Stimulated activated CD4-positive, alpha-beta T cell treated with anti-CD3 and anti-CD28 coated beads, Interleukin-1b, Interleukin-23, amount 100 ng/mL, for 4 hours (primary cell): ENCODE data around the gene CSTB.
A peak's percentile ranks its signal among the peaks of the same experiment; 100 is the strongest.

Experiments
- DNase-seq, 2 donors: peaks; one replicate each; pipeline ENCODE4 v3.0.0-alpha.2; 2020; ENCODE audit warnings: low read depth in 2 of 2

CSTB gene

DNA sequence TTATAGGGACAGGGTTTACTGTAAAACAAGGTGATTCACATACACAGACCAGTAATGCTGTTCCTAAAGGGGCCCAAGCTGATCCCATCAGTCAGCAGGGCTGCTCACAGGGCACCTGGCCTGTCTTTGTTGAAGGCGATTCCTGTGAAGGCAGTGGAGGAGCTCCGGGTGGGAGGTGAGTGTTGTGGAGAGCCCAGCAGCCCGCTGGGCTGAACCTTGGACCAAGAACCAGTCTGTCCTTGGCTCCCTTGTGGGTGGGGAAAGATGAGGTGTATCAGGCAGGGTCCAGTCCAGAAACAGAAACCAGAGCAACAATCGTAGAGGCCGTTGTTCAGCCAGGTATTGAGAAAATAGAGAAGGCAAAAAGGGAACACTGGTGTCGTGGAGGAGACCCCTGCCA is 44.6 kb downstream of the CSTB start:
- no peak for DNase-seq

GRCh38 chr21:43728467-43729390 is 47.4 kb downstream of the CSTB start:
- peak; percentile 68 to 71 for DNase-seq

DNA sequence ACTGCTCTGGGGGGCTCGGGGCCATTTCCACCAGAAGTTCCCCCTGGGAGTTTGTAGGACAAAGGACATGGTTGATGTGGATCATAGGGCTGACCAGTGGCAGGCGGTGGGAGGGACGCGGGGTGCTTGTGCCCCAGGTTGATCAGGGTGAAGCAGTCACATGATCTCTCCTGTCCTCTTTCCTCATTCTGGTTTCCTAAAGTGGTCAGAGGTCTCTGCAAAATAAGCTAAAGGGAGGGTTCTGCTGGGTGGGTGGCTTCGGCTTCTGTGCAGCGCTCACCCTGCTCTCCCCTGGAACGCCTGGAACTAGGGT is 48.0 kb downstream of the CSTB start:
- DNase-seq: no peak

- no peak for DNase-seq
Measured at GRCh38 chr21:43727519-43728153, 48.5 kb downstream of the CSTB start.

DNA sequence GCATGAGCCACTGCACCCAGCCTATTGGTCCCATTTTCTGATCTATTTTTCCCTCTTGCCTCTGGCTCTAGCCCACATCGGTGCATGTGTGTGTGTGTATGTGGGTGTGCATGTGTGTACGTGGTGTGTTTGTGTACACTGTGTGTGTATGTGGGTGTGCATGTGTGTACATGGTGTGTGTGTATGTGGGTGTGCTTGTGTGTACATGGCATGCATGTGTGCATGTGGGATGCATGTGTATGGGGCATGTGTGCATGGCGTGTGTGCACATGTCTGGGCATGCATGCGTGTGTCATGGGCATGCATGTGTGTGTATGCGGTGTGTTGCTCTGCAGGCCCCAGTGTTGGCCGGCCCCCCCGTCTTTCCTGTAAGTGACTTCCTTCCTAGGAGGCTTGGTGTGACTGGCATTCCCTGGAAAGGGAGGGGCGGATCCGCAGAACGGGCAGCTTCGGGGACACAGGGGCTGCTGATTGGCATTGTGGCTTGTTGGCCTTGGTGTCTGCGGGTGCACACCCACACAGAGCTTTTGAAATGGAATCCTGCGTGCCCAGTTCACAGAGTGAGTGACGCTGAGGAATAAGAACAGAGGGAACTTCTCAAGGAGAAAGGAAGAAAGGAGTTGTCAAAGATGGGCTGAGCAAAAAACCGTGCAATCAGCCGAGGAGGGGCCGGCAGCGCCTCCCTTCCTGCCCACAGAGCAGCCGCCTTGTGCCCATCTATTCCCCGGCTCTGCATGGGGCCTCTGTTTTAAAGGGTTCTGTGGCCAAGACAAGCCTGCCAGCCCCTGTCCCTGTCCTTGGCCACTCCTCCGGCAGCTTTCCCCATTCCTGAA is 49.2 kb downstream of the CSTB start:
- no peak for DNase-seq
